ENCODE results near the gene TIMM13.

- TF ChIP-seq CTCF (IDR thresholded peaks at IDR 0.05) (no peak), POLR2A (IDR thresholded peaks at IDR 0.05) (no peak), POLR2AphosphoS5 (IDR thresholded peaks at IDR 0.05; ENCODE audit: insufficient read depth in 1 of 2, low read depth in 1 of 2) (no peak)
These were observed 14.9 kb downstream of the TIMM13 start for GRCh38 chr19:2412449-2412848.

All from vagina (tissue), 2 donors.